Neural crest cell (in vitro differentiated cells): ENCODE results near the gene WSCD2. TPM values are rescaled to one million over a fixed set of nuclear protein-coding genes. Genes with fewer than 3 reads are reported as not detected.
A peak's percentile ranks its signal among the peaks of the same experiment; 100 is the strongest.

Source experiments
- DNase-seq: peaks from one replicate; pipeline ENCODE4 v3.0.0; 2021; ENCODE audit warnings: low read depth, mixed read lengths, low spot score
- H3K27ac Mint-ChIP-seq: one replicate; pipeline ENCODE4 v1.8.0; 2021; ENCODE audit warnings: mild to moderate bottlenecking, mixed read lengths; ENCODE audit not compliant: unreplicated experiment
- H3K27me3 Mint-ChIP-seq: 2 replicates; pipeline ENCODE4 v1.8.0; 2021; ENCODE audit warnings: low read depth, mild to moderate bottlenecking, mixed read lengths
- H3K36me3 Mint-ChIP-seq: 2 replicates; pipeline ENCODE4 v1.8.0; 2021; ENCODE audit warnings: low read depth, mild to moderate bottlenecking, mixed read lengths
- H3K4me1 Mint-ChIP-seq: 2 replicates; pipeline ENCODE4 v1.8.0; 2021; ENCODE audit warnings: mixed read lengths
- H3K4me3 Mint-ChIP-seq: one replicate; pipeline ENCODE4 v1.8.0; 2021; ENCODE audit warnings: mild to moderate bottlenecking, mixed read lengths
- H3K9me3 Mint-ChIP-seq: 2 replicates; pipeline ENCODE4 v1.8.0; 2021; ENCODE audit warnings: mixed read lengths
- CTCF ChIP-seq: fragments of 200-600 bp; sonication (generic); conservative IDR thresholded peaks from 2 replicates; pipeline ENCODE4 v1.5.0; 2021; ENCODE audit warnings: antibody characterized with exemption, mild to moderate bottlenecking
- total RNA-seq: library from RNA; stranded (reverse); gene quantifications from 2 replicates; pipeline ENCODE4 v1.2.1, GENCODE V29; 2021

Gene WSCD2
- total RNA-seq, 1 donor from 2014 or later = 1.4 TPM

- Mint-ChIP-seq H3K27ac (no peak overlapping the region), H3K36me3 (no peaks in the 10 kb centered on the region), H3K27me3 (no peaks in the 10 kb centered on the region), H3K4me3 (no peak overlapping the region), H3K4me1 (peaks cover 23% of the 10 kb centered on the region), H3K9me3 (no peaks in the 10 kb centered on the region)
- no peak for TF ChIP-seq CTCF
- DNase-seq = no peak
These were observed 12.8 kb upstream of the WSCD2 start for GRCh38 chr12:108116254-108116653.

- no peak overlapping the region for H3K27ac Mint-ChIP-seq
- H3K4me3 Mint-ChIP-seq = no peak overlapping the region
- no peaks in the 10 kb centered on the region for H3K36me3 Mint-ChIP-seq
- TF ChIP-seq CTCF = no peak
- no peak for DNase-seq
- no peaks in the 10 kb centered on the region for H3K9me3 Mint-ChIP-seq
- no peaks in the 10 kb centered on the region for H3K27me3 Mint-ChIP-seq
- H3K4me1 Mint-ChIP-seq = peaks cover 23% of the 10 kb centered on the region
These were observed 12.4 kb upstream of the WSCD2 start for GRCh38 chr12:108116699-108117098.

- no peaks in the 10 kb centered on the region for H3K9me3 Mint-ChIP-seq
- no peak for DNase-seq
- no peaks in the 10 kb centered on the region for H3K36me3 Mint-ChIP-seq
- H3K4me3 Mint-ChIP-seq = no peak overlapping the region
- peaks cover 2% of the 10 kb centered on the region for H3K27me3 Mint-ChIP-seq
- no peak for TF ChIP-seq CTCF
- no peak overlapping the region for H3K27ac Mint-ChIP-seq
- H3K4me1 Mint-ChIP-seq = peaks cover 23% of the 10 kb centered on the region
These were observed 11.8 kb upstream of the WSCD2 start for GRCh38 chr12:108117163-108117849.

- H3K4me1 Mint-ChIP-seq = peaks cover 23% of the 10 kb centered on the region
These were observed 11.2 kb upstream of the WSCD2 start for GRCh38 chr12:108117902-108118301.

GRCh38 chr12:108119126-108119973 is 9.7 kb upstream of the WSCD2 start:
- Mint-ChIP-seq H3K27me3 (peaks cover 7% of the 10 kb centered on the region), H3K36me3 (no peaks in the 10 kb centered on the region), H3K4me1 (peaks cover 23% of the 10 kb centered on the region), H3K27ac (peak overlapping the region; percentile 52), H3K4me3 (no peak overlapping the region), H3K9me3 (no peaks in the 10 kb centered on the region)
- no peak for TF ChIP-seq CTCF
- DNase-seq = no peak

More at GRCh38 chr12:108117902-108118301, 11.2 kb upstream of the WSCD2 start:
- Mint-ChIP-seq H3K4me3 (no peak overlapping the region), H3K9me3 (no peaks in the 10 kb centered on the region), H3K27me3 (peaks cover 2% of the 10 kb centered on the region), H3K27ac (peak overlapping the region; percentile 1), H3K36me3 (no peaks in the 10 kb centered on the region)
- no peak for DNase-seq
- TF ChIP-seq CTCF = no peak
